ENCODE data around the gene INTS2.

INTS2 gene

DNA sequence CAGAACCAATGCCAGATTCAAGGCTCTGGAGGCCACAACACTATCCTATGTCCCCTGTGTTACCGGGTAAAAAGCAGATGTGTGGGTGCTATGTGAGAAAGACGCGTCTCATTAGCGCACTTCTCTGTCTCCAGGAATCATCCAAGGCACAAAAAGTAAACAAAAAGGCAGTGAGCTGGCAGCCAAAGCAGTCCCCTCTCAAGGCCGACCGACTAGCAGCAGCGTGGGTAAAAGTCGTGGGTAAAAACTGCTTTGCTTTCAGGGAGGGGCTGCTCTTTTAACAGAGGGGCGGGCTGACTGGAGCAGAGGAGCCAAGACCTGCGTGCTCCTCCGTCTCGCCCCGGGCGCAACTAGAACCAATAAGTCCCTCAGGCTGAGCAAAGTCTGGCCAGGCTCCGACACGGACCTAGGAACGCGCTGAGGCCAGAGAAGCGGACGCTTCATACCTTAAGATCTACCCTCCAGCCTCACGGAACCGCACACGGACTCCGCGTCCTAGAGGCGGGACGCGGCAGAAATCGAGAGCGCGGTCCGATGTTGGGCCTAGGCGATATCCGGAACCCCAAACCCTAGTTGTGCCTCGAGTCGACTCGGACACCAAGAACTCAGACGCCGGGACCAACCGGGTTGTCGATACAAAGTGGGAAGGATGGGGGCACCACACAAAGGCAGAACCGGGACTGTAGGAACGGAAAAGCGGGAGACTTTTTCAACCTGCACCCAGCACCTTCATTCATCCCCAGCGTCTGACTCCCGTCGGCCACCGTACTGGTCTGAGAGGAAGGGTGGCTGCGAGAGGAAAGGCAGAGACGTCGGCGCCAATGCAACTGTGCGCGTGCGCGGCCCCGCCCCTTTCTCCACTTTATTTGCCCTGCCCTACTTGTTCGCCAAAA lies at the start of gene INTS2:
TSS of gene INTS2 (minus strand) at position 775 of the 893 bp plus-strand sequence. CDS start 1,338 bp downstream, outside the sequence.
- peak within 1 kb of the TSS; percentile 68 for H3K4me3 ChIP-seq (ENCODE audit: low read depth, low read length)
- TF ChIP-seq CTCF (IDR thresholded peaks at IDR 0.05; ENCODE audit: borderline replicate concordance, insufficient read depth, low read depth, low read length), result no peak

DNA sequence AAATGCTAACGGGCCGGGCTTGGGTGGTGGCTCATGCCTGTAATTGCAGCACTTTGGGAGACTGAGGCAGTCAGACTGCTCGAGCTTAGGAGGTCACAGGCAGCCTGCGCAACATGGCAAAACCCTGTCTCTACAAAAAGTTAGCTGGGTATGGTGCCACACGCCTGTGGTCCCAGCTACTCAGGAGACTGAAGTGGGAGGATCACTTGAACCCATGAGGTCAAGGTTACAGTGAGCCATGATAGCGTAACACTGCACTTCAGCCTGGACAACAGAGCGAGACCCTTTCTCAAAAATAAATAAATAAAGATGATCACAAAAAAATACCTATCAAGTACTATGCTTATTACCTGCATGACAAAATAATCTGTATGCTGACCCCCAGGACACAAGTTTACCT lies 46.3 kb upstream of the INTS2 start:
- no peak overlapping the region for H3K4me3 ChIP-seq (ENCODE audit: low read depth, low read length)
- no peak for TF ChIP-seq CTCF (IDR thresholded peaks at IDR 0.05; ENCODE audit: borderline replicate concordance, insufficient read depth, low read depth, low read length)

- no peak overlapping the region for H3K4me3 ChIP-seq (ENCODE audit: low read depth, low read length)
- no peak for TF ChIP-seq CTCF (IDR thresholded peaks at IDR 0.05; ENCODE audit: borderline replicate concordance, insufficient read depth, low read depth, low read length)
Observed at GRCh38 chr17:61972311-61972710, 44.5 kb upstream of the INTS2 start.

DNA sequence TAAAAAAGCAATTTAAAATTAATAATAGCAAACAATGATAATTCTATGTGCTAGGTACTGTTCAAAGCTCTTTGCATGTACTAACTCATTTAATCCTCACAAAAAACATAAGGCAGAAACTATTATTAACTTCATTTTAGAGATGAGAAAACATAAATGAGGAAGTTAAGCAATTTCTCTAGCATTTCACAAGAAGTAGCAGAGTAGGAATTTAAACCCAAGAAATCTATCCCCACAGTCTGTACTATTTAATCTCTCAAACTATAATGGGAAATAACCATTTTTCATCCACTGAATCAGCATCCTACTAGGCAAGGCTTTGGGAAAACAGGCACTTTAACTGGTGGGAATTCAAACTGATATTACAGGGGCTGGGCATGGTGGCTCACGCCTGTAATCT lies 42.2 kb upstream of the INTS2 start:
- no peak overlapping the region for H3K4me3 ChIP-seq (ENCODE audit: low read depth, low read length)
- no peak for TF ChIP-seq CTCF (IDR thresholded peaks at IDR 0.05; ENCODE audit: borderline replicate concordance, insufficient read depth, low read depth, low read length)

DNA sequence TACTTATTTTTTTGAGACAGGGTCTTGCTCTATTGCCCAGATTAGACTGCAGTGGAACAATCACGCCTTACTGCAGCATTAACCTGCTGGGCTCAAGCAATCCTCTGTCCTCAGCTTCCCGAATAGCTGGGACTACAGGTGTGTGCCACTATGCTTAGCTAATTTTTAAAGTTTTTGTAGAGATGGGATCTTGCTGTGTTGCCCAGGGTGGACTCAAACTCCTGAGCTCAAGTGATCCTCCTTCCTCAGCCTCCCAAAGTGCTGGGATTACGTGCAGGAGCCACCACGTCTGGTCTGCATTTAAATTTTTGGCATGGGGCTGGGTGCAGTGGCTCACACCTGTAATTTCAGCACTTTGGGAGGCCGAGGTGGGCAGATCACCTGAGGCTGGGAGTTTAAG lies 41.0 kb upstream of the INTS2 start:
- H3K4me3 ChIP-seq (ENCODE audit: low read depth, low read length), result no peak overlapping the region
- no peak for TF ChIP-seq CTCF (IDR thresholded peaks at IDR 0.05; ENCODE audit: borderline replicate concordance, insufficient read depth, low read depth, low read length)

DNA sequence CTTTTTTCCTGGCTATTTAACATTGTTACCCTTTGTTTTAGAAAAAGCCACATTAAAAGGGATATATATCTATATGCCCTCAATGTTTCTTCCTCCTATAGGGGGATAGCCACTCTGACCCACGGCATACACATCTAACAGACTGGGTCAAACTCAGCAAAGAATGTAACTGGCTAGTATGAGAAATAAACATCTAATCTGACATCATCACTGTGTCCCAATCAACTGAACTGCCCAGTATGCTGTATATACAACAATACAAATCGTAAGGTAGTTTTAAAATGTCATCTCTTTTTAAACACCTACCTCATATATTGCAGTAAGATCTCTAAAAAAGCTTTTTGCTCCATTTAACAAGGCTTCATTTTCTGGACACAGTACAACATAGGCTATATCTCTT lies 39.9 kb upstream of the INTS2 start:
- H3K4me3 ChIP-seq (ENCODE audit: low read depth, low read length), result no peak overlapping the region
- TF ChIP-seq CTCF (IDR thresholded peaks at IDR 0.05; ENCODE audit: borderline replicate concordance, insufficient read depth, low read depth, low read length), result no peak

DNA sequence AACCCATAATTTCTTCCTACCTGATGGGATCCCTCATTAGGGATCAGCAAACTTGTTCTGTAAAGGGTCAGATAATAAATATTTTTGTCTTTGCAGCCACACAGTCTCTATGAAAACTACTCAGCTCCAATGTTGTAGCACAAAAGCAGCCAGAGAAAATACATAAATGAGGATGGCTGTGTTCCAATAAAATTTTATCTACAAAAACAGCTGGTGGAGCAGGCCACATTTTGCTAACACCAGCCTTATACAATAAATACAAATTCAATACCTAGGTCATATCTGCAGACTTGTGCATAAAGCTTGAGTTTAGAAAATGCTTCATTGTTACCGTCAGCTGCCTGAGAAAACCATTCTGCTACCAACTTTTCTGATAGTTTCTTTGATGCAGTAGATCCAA lies 38.4 kb upstream of the INTS2 start:
- TF ChIP-seq CTCF (IDR thresholded peaks at IDR 0.05; ENCODE audit: borderline replicate concordance, insufficient read depth, low read depth, low read length), result no peak
- H3K4me3 ChIP-seq (ENCODE audit: low read depth, low read length), result no peak overlapping the region
